GM12873 (cell line): Measurements from ENCODE around the gene AQP12A.

Experiments used
- TF ChIP-seq, protein P1 (sequence below): IDR thresholded peaks from 2 replicates; pipeline ENCODE4 v1.5.1; 2012; ENCODE audit warnings: low read depth, mild to moderate bottlenecking, moderate library complexity, low read length, control low read depth; ENCODE audit not compliant: insufficient read depth; ENCODE audit errors: missing control alignments

AQP12A gene

DNA sequence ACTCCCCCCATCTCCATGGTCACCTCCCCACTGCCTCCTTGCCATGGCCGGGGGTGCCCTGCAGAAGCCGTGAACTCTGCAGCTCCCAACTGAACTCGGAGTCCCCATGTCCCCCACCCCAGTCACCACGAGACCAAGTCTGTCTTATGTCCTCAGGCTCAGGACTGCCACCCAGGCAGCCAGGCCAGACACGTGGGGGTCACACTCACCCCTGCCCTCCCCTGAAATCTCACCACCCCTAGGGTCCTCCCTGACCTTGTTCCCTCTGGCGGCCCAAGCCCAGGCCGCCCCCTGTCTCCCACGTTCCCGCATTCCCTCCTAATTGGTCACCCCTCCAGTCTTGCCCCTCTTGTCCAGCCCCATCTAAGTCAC, 11.0 kb downstream of the AQP12A start:
- TF ChIP-seq, protein P1, sequence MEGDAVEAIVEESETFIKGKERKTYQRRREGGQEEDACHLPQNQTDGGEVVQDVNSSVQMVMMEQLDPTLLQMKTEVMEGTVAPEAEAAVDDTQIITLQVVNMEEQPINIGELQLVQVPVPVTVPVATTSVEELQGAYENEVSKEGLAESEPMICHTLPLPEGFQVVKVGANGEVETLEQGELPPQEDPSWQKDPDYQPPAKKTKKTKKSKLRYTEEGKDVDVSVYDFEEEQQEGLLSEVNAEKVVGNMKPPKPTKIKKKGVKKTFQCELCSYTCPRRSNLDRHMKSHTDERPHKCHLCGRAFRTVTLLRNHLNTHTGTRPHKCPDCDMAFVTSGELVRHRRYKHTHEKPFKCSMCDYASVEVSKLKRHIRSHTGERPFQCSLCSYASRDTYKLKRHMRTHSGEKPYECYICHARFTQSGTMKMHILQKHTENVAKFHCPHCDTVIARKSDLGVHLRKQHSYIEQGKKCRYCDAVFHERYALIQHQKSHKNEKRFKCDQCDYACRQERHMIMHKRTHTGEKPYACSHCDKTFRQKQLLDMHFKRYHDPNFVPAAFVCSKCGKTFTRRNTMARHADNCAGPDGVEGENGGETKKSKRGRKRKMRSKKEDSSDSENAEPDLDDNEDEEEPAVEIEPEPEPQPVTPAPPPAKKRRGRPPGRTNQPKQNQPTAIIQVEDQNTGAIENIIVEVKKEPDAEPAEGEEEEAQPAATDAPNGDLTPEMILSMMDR, result no peak

DNA sequence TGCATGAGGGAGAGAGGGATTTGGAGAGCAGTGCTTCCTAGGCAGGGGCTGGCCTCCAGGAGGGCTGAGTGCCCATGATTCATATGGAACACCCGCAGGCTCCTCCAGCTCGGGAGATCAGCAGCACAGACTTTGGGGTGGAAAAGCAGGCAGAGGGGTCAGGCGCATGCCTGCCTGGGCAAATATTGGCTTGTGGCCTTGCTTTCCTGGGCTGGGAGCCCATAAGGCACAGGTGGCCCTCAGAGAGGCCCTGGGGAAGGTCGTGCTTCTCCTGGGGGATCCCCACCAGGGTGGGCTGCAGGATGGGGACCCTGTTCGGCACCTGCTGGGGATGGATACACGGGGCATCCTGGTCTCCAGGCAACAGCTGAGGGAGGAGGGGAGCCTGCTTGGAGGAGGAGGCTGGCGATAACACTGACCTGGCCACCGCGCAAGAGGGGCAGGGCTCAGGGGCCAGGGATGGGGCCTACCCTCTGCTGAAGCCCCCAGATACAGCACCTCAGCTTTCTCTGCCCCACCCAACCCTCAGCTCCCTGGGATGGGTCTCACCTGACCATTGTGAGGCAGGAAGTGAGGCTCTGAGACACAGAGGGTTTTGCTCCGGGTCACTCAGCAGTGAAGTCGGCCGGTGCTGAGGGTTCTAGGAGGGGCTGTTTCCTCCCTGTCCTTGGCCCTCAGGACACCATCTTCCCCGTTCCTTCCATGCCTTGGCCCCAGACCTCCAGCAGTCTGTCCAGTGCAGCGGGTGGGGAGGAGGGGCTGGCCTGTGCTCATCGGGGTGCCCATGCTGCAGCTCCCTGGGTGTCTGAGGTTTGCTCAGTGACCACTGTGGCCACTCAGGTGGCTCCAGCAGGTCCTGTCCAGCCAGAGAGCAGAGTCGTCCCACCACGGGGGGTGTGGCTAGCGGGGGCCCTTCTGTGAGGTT, 12.0 kb downstream of the AQP12A start:
- TF ChIP-seq, protein P1, result no peak

DNA sequence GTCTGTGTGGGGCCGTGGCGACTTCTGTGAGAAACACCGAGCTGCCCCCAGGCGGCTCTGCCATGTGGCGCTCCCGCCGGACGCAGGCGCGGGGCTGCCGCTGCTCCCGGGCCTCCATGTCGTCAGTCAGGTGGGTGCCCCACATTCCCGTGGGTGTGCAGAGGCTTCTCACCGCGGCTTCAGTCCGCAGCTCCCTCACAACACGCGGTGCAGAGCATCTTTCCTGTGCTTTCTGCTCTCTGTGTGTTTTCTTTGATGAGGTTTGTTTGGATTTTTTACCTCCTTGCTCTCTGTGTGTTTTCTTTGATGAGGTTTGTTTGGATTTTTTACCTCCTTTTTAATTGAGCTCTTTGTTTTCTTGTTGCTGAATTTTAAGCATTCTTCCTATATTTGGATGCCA, 13.0 kb downstream of the AQP12A start:
- TF ChIP-seq, protein P1, result no peak

DNA sequence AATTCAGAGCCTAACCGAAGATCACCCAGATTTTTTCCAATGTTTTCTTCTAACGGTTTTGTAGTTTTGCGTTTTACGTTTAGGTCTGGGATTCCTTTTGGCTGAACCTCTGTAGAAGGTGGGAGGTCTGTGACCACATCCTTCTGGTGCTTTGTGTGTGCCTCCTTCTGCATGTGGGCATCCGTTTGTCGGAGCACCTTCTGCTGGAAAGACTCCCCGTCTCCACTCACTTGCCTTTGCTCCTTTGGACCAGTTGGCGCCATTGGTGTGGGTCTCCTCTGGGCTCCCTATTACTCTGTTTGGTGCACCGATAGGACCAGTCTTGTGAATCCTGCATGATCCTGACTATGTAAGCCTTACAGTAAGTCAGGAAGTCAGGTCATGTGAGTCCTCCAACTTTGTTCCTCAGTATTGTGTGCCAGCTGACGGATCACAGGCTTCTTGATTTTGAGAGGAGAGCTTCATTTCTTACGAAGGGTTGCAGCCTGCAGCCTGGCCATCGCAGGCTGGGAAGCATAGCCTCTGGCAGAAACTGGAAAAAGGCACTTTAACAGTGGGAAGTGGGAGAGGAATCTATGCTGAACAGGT, 13.6 kb downstream of the AQP12A start:
- TF ChIP-seq, protein P1, result no peak

DNA sequence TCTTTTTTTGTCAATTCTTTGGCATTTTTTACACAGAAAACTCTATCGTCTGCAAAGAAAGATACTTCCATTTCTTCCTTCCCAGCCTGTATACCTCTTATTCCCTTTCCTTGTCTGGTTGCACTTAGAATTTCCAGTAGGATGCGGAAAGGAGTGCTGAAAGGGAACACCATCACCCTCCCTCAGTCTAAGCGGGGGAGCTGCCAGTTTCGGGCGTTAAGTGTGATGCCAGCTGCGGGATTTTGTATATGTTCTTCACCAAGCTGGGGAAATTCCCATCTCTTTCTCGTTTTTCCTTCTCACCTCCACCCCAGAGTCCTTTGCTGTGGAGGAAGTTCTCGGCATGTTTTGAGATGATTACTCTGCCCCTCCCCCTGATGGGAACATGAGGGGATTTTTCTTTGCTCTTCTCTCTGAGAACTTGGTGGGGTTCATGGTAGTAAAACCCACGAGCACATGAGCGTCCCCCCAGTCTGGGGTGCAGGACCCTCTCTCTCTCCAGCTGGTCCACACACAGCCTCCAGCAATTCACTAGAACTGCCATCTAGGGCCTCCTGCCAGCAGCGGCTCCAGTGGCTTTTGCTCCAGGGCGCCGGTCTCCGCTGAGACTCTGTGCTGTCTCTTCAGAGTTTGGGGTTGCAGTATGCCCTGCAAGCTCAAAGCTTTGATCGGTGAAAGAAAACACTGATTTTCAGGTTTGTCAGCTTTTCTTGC, 15.5 kb downstream of the AQP12A start:
- TF ChIP-seq, protein P1, result no peak

DNA sequence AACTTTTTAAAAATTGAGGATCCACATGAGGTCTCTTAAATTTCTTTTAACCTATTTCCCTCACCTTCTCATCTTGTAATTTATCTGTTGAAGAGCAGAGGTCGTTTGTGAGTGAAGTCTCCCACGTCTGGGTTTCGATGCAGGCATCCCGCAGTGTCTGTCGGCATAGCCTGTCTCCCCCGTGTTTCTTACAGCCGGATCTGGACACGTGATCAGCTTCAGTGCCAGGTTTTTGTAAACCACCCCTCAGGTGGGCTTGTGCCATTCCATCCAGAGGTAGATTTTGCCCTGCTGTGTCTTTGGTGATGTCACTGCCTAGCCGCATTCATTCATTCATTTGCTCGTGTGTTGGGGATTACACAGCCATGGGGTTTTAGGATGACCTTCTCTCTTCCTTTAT, 16.2 kb downstream of the AQP12A start:
- TF ChIP-seq, protein P1, result no peak

DNA sequence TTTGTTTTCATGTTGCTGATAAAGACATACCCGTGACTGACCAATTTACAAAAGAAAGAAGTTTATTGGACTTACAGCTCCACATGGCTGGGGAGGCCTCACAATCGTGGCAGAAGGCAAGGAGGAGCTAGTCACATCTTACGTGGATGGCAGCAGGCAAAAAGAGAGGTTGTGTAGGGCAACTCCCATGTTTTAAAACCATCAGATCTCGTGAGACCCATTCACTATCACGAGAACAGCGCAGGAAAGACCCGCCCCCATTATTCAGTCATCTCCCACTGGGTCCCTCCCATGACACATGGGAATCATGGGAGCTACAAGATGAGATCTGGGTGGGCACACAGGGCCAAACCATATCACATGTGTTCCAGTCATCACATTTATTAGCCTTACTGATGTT, 16.8 kb downstream of the AQP12A start:
- TF ChIP-seq, protein P1, result no peak
